Epithelial cell of proximal tubule (primary cell): Measurements from ENCODE around the gene ABL2. TPM values are rescaled to one million over a fixed set of nuclear protein-coding genes. Genes with fewer than 3 reads are reported as not detected.
"Not testable (repeated sequence)": the region's sequence is repeated elsewhere in the genome, so short reads cannot be mapped to it uniquely, and the experiment has no call there.

Experiments used
- DNase-seq: peaks from one replicate; pipeline ENCODE4 v3.0.0-alpha.2; 2011; ENCODE audit warnings: low read depth
- H3K4me3 ChIP-seq: 2 replicates; pipeline ENCODE4 v1.5.1; 2011; ENCODE audit warnings: low read depth, mild to moderate bottlenecking, low read length
- CTCF ChIP-seq: conservative IDR thresholded peaks from 2 replicates; pipeline ENCODE4 v1.5.1; 2012; ENCODE audit warnings: low read depth, mild to moderate bottlenecking, low read length
- total RNA-seq: library from RNA; depleted of rRNA; stranded (reverse); fragments of >200 nt; gene quantifications from 2 replicates; pipeline ENCODE4 v1.2.3, GENCODE V29; 2015

Gene ABL2
- total RNA-seq, 1 donor from 2014 or later: 12.2 TPM

- no peak overlapping the region for H3K4me3 ChIP-seq
- no peak for DNase-seq
- no peak for TF ChIP-seq CTCF
These were observed 24.0 kb upstream of the ABL2 start for GRCh38 chr1:179253286-179253972.

DNA sequence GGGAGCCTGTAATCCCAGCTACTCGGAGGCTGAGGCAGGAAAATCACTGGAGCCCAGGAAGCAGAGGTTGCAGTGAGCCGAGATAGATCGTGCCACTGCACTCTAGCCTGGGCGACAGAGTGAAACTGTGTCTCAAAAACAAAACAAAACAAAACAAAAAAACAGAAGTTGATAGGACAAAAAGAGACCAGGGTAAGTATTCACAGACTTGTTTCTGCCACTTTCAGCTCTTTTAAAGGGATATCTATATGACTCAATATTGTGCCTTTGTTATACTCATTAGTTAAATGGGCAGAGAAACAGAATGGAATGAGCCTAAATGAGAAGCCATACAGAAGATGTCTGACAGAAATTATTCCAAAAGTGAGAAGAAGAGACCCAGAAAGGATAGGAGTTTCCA lies 23.1 kb upstream of the ABL2 start:
- DNase-seq: no peak
- TF ChIP-seq CTCF: no peak

DNA sequence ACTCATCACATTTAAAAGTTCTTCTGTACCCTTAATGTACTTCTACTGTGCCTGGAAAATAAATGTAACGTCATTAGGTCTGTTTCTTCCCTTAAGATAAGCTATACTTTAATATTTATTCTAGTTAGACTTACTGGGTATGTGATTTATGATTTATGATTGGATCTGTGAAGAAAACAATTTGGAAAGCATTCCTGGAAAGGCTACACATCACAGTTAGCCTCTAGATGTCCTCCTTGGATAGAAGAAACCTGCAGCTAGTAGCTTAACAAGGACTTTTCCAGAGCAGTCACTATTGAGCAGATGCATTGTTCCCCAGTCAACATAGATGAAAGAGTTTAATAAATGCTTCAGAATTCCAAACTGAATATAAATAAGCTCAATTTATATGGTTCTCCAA lies 22.2 kb upstream of the ABL2 start:
- no peak for DNase-seq
- no peak overlapping the region for H3K4me3 ChIP-seq
- TF ChIP-seq CTCF: peak; percentile 77

More for the DNA sequence above, 23.1 kb upstream of the ABL2 start:
- no peak overlapping the region for H3K4me3 ChIP-seq

GRCh38 chr1:179247923-179248322 lies 18.4 kb upstream of the ABL2 start:
- H3K4me3 ChIP-seq: no peak overlapping the region
- DNase-seq: no peak
- no peak for TF ChIP-seq CTCF

DNA sequence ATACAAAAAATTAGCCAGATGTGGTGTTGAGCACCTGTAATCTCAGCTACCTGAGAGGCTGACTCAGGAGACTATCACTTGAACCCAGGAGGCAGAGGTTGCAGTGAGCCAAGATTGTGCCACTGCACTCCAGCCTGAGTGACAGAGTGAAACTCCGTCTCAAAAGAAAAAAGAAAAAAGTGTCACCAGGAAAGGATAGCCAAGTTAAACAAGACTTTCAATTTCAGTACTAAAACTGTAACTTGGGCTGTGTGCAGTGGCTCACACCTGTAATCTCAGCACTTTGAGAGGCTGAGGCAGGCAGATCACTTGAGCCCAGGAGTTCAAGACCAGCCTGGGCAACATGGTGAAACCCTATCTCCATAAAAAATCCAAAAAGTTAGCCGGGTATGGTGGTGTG lies 15.9 kb upstream of the ABL2 start:
- DNase-seq, H3K4me3 ChIP-seq: not testable (repeated sequence)

GRCh38 chr1:179241530-179242097 lies 12.1 kb upstream of the ABL2 start:
- no peak for TF ChIP-seq CTCF
- no peak overlapping the region for H3K4me3 ChIP-seq
- DNase-seq: no peak

DNA sequence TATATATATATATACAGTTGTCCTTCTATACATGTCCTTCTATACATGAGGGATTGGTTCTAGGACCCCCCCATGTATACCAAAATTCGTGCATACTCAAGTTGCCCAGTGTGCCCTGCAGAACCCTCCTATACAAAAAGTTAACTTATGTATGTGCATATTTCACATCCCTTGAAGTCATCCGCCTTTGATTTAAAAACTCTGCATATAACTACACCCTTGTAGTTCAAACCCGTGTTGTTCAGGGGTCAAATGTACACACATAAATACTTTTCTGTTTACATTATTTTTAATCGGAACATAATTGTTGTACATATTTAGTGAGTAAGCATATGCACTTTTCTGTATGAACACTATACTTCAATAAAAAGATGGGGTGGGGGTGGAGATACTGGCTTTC lies 7.7 kb upstream of the ABL2 start:
- no peak for DNase-seq
- no peak overlapping the region for H3K4me3 ChIP-seq
- TF ChIP-seq CTCF: no peak
